ENCODE data around the gene TBC1D1.

The TBC1D1 gene

GRCh38 chr4:38049545-38050170 lies 158.8 kb downstream of the TBC1D1 start:
- no peak for DNase-seq (ENCODE audit: insufficient read length)
- peak; percentile 30 for FAIRE-seq
- no peak for TF ChIP-seq POLR2AphosphoS5 (IDR thresholded peaks at IDR 0.05; ENCODE audit: low read depth, low read length)

DNA sequence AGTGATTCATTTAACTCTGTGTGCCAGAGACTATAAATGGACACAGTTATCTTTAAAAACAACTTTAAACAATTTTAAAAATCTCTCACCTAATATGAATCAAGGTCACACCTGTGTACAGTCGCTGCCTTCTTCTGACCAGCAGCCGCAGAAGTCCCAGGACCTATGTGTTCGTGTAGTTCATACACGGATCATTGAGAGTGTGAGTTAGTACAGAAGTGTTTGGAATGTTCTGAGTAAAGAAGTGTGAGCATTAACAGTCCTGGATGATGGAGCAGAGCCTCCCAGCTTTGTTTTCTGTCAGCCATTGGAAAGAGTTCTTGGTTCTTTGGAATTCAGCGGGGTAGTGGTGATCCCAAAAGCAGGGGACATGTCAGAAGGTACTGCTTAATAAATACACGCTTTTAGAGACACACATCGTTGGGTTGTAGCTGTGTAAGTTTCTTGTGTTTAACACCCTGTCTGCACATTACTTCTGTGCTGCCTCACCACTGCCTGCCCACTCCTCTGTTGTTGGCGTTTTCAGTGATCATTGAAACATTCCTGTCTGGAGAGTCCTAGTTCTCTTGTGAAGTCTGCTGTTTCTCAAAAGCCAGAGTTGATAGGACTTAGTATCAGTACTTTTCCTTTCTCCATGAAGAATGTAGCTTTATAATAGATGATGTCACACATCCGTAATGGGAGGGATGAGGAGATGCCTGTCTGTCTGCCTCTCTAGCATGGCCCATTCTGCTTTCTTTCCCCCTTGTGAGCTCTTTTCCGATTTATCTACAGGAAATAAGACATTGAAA lies 159.9 kb downstream of the TBC1D1 start:
- TF ChIP-seq POLR2AphosphoS5 (IDR thresholded peaks at IDR 0.05; ENCODE audit: low read depth, low read length) (no peak), TAF1 (IDR thresholded peaks at IDR 0.05; ENCODE audit: borderline replicate concordance, low read depth, low read length) (no peak)
- FAIRE-seq (no peak), DNase-seq (ENCODE audit: insufficient read length) (no peak)

DNA sequence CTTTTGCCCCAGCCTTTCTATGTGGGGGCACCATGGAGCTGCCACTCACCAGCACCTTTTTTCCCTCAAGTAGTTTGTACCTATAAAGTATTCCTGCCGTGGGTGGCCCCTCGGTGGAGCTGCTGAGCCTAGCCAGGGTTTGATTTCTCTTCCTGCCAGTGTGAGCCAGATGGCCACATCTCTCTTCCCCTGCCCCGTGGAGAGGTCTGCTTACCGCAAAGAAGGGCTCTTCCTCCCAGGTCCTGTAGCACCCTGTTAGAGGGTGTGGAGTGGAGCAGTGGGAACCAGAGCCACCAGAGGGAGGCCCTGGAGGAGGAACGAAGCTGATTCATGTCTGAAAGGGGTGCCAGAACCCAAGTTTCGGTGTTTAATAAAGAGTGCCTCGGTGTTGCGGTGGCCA lies 164.7 kb downstream of the TBC1D1 start:
- TF ChIP-seq TAF1 (IDR thresholded peaks at IDR 0.05; ENCODE audit: borderline replicate concordance, low read depth, low read length) (no peak), POLR2AphosphoS5 (IDR thresholded peaks at IDR 0.05; ENCODE audit: low read depth, low read length) (no peak), POLR2A (IDR thresholded peaks at IDR 0.05; ENCODE audit: low read depth, low read length) (no peak)
- FAIRE-seq, result no peak
- no peak for DNase-seq (ENCODE audit: insufficient read length)

DNA sequence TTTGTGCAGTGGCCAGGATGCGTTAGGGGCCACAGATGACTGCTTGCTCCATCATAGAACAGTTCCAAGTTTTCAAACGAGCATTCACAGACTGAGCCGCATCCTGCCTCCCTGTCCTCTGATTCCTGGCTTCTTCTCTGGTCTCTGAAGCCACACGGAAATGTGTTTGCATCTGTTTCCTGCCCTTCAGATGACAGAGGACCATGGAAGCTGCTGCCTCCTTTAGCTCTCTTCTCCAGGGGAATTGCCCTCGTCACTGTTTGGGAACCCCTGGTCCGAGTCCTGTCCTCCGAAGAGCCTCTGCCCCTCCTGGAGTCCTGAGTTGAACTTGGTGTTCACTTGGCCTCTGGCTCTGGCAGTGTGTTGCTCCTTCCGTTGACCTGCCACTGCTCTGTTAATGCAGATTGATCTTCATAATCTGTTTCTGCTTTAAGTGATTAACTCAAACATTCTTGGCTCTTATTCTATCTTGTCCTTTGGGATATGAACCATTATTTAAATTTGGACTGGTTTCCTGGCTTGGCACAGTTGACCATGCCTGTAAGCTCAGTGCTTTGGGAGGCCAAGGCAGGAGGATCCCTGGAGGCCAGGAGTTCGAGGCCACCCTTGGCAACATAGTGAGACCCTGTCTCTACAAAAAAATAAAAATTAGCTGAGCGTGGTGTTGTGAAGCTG lies 165.3 kb downstream of the TBC1D1 start:
- TF ChIP-seq TAF1 (IDR thresholded peaks at IDR 0.05; ENCODE audit: borderline replicate concordance, low read depth, low read length) (no peak), POLR2AphosphoS5 (IDR thresholded peaks at IDR 0.05; ENCODE audit: low read depth, low read length) (no peak), POLR2A (IDR thresholded peaks at IDR 0.05; ENCODE audit: low read depth, low read length) (no peak)
- no peak for FAIRE-seq
- no peak for DNase-seq (ENCODE audit: insufficient read length)

DNA sequence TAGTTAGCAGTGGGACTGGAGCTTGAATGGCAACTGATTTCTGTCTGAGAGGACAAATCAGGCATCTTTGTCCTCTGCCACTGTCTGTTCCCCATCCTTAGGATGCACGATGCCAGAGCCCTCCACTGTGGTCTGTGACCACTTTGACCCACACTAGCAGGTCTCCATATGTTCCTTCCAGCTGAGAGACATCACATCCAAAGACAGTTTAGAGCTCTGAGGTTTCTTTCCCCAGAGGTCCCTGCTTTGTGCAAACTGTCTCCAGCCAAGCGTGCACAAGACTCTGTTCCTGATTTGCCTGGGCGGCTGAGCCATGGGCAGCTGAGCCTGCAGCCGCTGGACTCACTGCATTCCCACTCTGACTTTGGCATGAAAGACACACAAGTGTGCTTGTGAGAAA lies 167.3 kb downstream of the TBC1D1 start:
- DNase-seq (ENCODE audit: insufficient read length), result no peak
- FAIRE-seq, result no peak

GRCh38 chr4:38060829-38061431 lies 170.0 kb downstream of the TBC1D1 start:
- DNase-seq (ENCODE audit: insufficient read length) (no peak), FAIRE-seq (no peak)
- TF ChIP-seq POLR2A (IDR thresholded peaks at IDR 0.05; ENCODE audit: low read depth, low read length) (no peak), POLR2AphosphoS5 (IDR thresholded peaks at IDR 0.05; ENCODE audit: low read depth, low read length) (no peak), TAF1 (IDR thresholded peaks at IDR 0.05; ENCODE audit: borderline replicate concordance, low read depth, low read length) (no peak)

More for the DNA sequence above, 167.3 kb downstream of the TBC1D1 start:
- no peak for TF ChIP-seq TAF1 (IDR thresholded peaks at IDR 0.05; ENCODE audit: borderline replicate concordance, low read depth, low read length)
- TF ChIP-seq POLR2AphosphoS5 (IDR thresholded peaks at IDR 0.05; ENCODE audit: low read depth, low read length), result no peak
- no peak for TF ChIP-seq POLR2A (IDR thresholded peaks at IDR 0.05; ENCODE audit: low read depth, low read length)

- FAIRE-seq, result peak; percentile 90
- no peak for TF ChIP-seq POLR2AphosphoS5 (IDR thresholded peaks at IDR 0.05; ENCODE audit: low read depth, low read length)
- no peak for TF ChIP-seq POLR2A (IDR thresholded peaks at IDR 0.05; ENCODE audit: low read depth, low read length)
- TF ChIP-seq TAF1 (IDR thresholded peaks at IDR 0.05; ENCODE audit: borderline replicate concordance, low read depth, low read length), result no peak
These were observed 171.3 kb downstream of the TBC1D1 start for GRCh38 chr4:38062088-38062775.

DNA sequence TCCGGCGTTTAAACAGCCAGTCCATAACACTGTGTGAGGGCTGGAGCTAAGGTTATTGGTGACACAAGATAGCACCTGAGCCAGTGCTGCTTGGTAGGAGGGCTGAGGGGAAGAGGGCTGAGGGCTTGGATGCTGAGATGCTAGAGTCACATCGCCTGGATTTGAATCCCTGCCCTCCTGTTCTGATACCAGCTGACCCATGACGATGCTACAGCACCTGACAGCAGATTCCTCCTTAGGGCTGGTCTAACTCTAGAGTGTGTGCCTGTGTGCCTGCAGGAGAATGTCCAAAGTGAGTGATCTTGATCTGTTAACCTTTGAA lies 171.9 kb downstream of the TBC1D1 start:
- no peak for TF ChIP-seq TAF1 (IDR thresholded peaks at IDR 0.05; ENCODE audit: borderline replicate concordance, low read depth, low read length)
- TF ChIP-seq POLR2A (IDR thresholded peaks at IDR 0.05; ENCODE audit: low read depth, low read length), result no peak
- TF ChIP-seq POLR2AphosphoS5 (IDR thresholded peaks at IDR 0.05; ENCODE audit: low read depth, low read length), result no peak
- no peak for FAIRE-seq
- no peak for DNase-seq (ENCODE audit: insufficient read length)

More at GRCh38 chr4:38062088-38062775, 171.3 kb downstream of the TBC1D1 start:
- peak; percentile 41 for DNase-seq (ENCODE audit: insufficient read length)

GRCh38 chr4:38065176-38065575 lies 174.3 kb downstream of the TBC1D1 start:
- DNase-seq (ENCODE audit: insufficient read length) (no peak), FAIRE-seq (no peak)
- no peak for TF ChIP-seq TAF1 (IDR thresholded peaks at IDR 0.05; ENCODE audit: borderline replicate concordance, low read depth, low read length)
- TF ChIP-seq POLR2AphosphoS5 (IDR thresholded peaks at IDR 0.05; ENCODE audit: low read depth, low read length), result no peak
- TF ChIP-seq POLR2A (IDR thresholded peaks at IDR 0.05; ENCODE audit: low read depth, low read length), result no peak

DNA sequence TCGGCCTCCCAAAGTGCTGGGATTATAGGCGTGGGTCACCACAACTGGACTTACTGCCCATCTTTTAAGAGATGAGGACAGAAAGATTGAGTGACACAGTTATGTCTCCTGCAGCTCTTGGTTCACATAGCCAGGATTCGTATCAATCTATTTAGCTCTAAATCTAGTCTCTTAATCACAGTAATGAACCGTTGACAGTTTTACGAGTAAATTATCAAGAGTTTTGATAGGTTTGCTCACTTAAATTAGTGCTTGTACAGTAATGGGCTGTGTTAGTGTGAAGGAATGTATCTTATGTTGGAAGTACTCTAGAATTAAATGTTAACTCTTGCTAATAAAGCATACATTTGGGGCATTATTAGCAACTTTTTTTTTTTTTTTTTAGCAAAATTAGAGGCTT lies 175.0 kb downstream of the TBC1D1 start:
- DNase-seq (ENCODE audit: insufficient read length) (no peak), FAIRE-seq (no peak)
- no peak for TF ChIP-seq TAF1 (IDR thresholded peaks at IDR 0.05; ENCODE audit: borderline replicate concordance, low read depth, low read length)
- no peak for TF ChIP-seq POLR2A (IDR thresholded peaks at IDR 0.05; ENCODE audit: low read depth, low read length)
- no peak for TF ChIP-seq POLR2AphosphoS5 (IDR thresholded peaks at IDR 0.05; ENCODE audit: low read depth, low read length)

GRCh38 chr4:38067499-38067898 lies 176.6 kb downstream of the TBC1D1 start:
- DNase-seq (ENCODE audit: insufficient read length) (no peak), FAIRE-seq (no peak)
- no peak for TF ChIP-seq POLR2AphosphoS5 (IDR thresholded peaks at IDR 0.05; ENCODE audit: low read depth, low read length)
- no peak for TF ChIP-seq TAF1 (IDR thresholded peaks at IDR 0.05; ENCODE audit: borderline replicate concordance, low read depth, low read length)
- no peak for TF ChIP-seq POLR2A (IDR thresholded peaks at IDR 0.05; ENCODE audit: low read depth, low read length)
